ENCODE measurements around the gene FAT2. TPM values are rescaled to one million over a fixed set of nuclear protein-coding genes. Genes with fewer than 3 reads are reported as not detected.

Gene FAT2
- total RNA-seq (2013; cell fraction: nucleolus; rRNA removed) = 0.25 and 0.39 TPM in 2 replicates
- total RNA-seq (2014; rRNA removed) (0.06 TPM in 1 of 2 replicates, not detected in the other), total RNA-seq (2014; rRNA removed; fragmentation: Illumina TruSeq; extraction: Trizol) (not detected in 2 replicates), total RNA-seq (2021) (0.03 TPM in 2 replicates), polyA plus RNA-seq (2011; rRNA removed) (0.03 and 0.04 TPM in 2 replicates), polyA plus RNA-seq (2014; fragmentation: Illumina TruSeq; extraction: Trizol) (0.01 and 0.02 TPM in 2 replicates), polyA plus RNA-seq (2014; fragmentation: Nextera tagmentation; extraction: Ambion mirVana) (not detected), polyA plus RNA-seq (2014; rRNA removed) (0.01 TPM in 1 of 2 replicates, not detected in the other), polyA plus RNA-seq (2016; fragmentation: Nextera tagmentation; extraction: Ambion mirVana) (under 1 TPM; 0.01 to 0.03 TPM), polyA minus RNA-seq (2011; rRNA and poly(A)+ RNA removed) (0.07 and 0.15 TPM in 2 replicates), Bru-seq, nascent RNA (percentile 14 among the genes with signal in this experiment), BruChase-seq, experiment 1, labeled RNA remaining after a 6-hour chase (percentile 18 among the genes with signal in this experiment), BruChase-seq, experiment 2, labeled RNA remaining after a 2-hour chase (percentile 15 among the genes with signal in this experiment)
- polyA plus RNA-seq (2011; ENCODE audit: low read depth) = 0.05 TPM
- polyA plus RNA-seq (2011; cell fraction: cytosol; rRNA removed) = 0.03 TPM in 2 replicates
- polyA plus RNA-seq (2011; cell fraction: nucleus; rRNA removed) = 0.04 and 0.10 TPM in 2 replicates
- 0.05 and 0.10 TPM in 2 replicates for polyA plus RNA-seq (2012)
- polyA minus RNA-seq (2011; cell fraction: cytosol; rRNA and poly(A)+ RNA removed) = not detected in 2 replicates
- 0.10 and 0.12 TPM in 2 replicates for polyA minus RNA-seq (2011; cell fraction: nucleus; rRNA and poly(A)+ RNA removed)
- long read RNA-seq, experiment 1 = 0 reads
- long read RNA-seq, experiment 2 = 0 reads

DNA sequence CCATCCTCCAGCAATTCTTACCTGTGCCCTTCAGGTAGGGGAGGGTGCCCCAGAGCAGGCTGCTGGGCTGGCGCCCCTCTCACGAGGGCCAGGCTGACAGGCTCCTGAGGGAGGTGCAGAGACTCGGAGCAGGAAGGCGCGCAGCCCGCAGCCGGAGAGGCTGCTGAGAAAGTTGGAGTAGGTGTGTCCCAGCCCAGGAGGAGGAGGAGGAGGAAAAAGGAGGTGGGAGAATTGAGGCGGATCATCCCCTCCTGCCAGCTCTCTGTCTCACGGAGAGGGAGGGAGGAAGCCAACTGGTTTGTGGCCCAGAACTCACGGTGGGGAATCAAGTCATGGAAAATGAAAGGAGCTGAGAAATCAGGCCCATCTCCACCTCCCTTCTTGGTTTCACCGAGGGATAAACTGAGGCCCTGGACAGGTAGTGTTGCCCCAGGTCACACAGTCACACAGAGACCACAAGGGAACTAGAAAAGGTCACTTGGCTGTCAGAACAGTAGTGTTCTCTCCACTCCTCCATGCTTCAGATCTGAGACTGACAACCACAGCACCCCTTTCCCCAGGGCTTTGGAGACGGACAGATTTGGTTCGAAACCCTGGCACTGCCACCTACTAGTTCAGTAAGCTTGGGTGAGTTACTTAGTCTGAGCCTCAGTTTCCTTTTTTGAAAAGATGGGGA is at the start of gene FAT2:
TSS of gene FAT2 (minus strand) at position 188 of the 676 bp plus-strand sequence. CDS start 22,400 bp downstream, outside the sequence.
- Histone ChIP-seq H3K27me3 (replicated peaks in 1 of 2; ENCODE audit: control insufficient read depth in 2 of 2, insufficient read depth in 2 of 2, low read length in 1 of 2) (peaks cover 0 to 2% of the 10 kb centered on the region in 2 experiments; a peak in 1 of 4 replicates), H3K4me1 (ENCODE audit: control insufficient read depth, insufficient read depth, low read length) (no peaks in the 10 kb centered on the region), H3K27ac (ENCODE audit: control insufficient read depth, insufficient read depth) (no peak within 1 kb of the TSS), H2AFZ (ENCODE audit: control insufficient read depth, low read depth, low read length) (no peak within 1 kb of the TSS), H3K4me2 (ENCODE audit: control insufficient read depth, insufficient read depth) (no peak within 1 kb of the TSS), H4K20me1 (ENCODE audit: control insufficient read depth, insufficient read depth) (no peaks in the 10 kb centered on the region), H3K4me3 (no peak within 1 kb of the TSS), H3K79me2 (ENCODE audit: control insufficient read depth, insufficient read depth, low read length) (no peaks in the 10 kb centered on the region), H3K36me3 (ENCODE audit: control insufficient read depth in 2 of 2, insufficient read depth in 2 of 2, low read length in 1 of 2) (no peaks in the 10 kb centered on the region), H3K9me3 (replicated peaks; ENCODE audit: control insufficient read depth, insufficient read depth, low read length) (no peaks in the 10 kb centered on the region), H3K9ac (ENCODE audit: control insufficient read depth, insufficient read depth, low read length) (no peak within 1 kb of the TSS)
- BruUV-seq (replicated peaks) = no TSS peak
- TF ChIP-seq NR2F1 (conservative IDR thresholded peaks at IDR 0.05) (peak; percentile 35; the same call in 1 of the 2 replicates), MEF2A (IDR thresholded peaks at IDR 0.05; ENCODE audit: insufficient read depth, low read depth, low read length) (no peak)
- ChIA-PET POLR2A (no interaction called here), CTCF (interaction anchor here (0.7 to 1.0 kb wide), 2 partner anchors 61 to 180 kb away, joined by 3 to 4 read pairs; no protein-coding TSS in a partner anchor), SMC1A (ENCODE audit: uncharacterized antibody, unreplicated experiment) (interaction anchor here (1.2 kb wide), 1 partner anchor 68 kb away, joined by 4 read pairs; no protein-coding TSS in a partner anchor), RAD21 (ENCODE audit: unreplicated experiment) (interaction anchor here (0.6 kb wide), 1 partner anchor 57 kb away, joined by 3 read pairs; no protein-coding TSS in a partner anchor)
- DNase-seq (ENCODE audit: low read depth, low spot score) = no peak
- intact Hi-C loops (cut with micrococcal nuclease; ENCODE audit: unreplicated experiment) (no loop called here), in situ Hi-C loops (cut with MboI) (no loop called here)
- WGBS (ENCODE audit: insufficient coverage, insufficient replicate concordance, low lambda C conversion rate, missing lambda C conversion rate) = 48% methylated on average over 13 of the region's 13 CpGs
- ATAC-seq = peak; percentile 24; the same call in 1 of the 3 replicates
- FAIRE-seq = no peak
